C4-2B (cell line): ENCODE measurements around the gene LRP6.

ENCODE experiments used
- H3K27ac ChIP-seq: fragments of 450-650 bp; 2 replicates; pipeline ENCODE4 v1.5.1; 2017
- CTCF ChIP-seq: fragments of 450-650 bp; conservative IDR thresholded peaks from 2 replicates; pipeline ENCODE4 v1.5.1; 2017; ENCODE audit warnings: mild to moderate bottlenecking
- ZFX ChIP-seq: fragments of 450-650 bp; IDR thresholded peaks from 2 replicates; pipeline ENCODE4 v1.6.1; 2017

LRP6 gene

GRCh38 chr12:12181511-12181910 lies 85.3 kb downstream of the LRP6 start:
- no peak for TF ChIP-seq ZFX
- TF ChIP-seq CTCF, result no peak
- no peak overlapping the region for H3K27ac ChIP-seq

- no peak overlapping the region for H3K27ac ChIP-seq
- TF ChIP-seq ZFX (no peak), CTCF (no peak)
These were observed 86.3 kb downstream of the LRP6 start for GRCh38 chr12:12180575-12180974.

GRCh38 chr12:12180136-12180535 lies 86.7 kb downstream of the LRP6 start:
- TF ChIP-seq CTCF (no peak), ZFX (no peak)
- no peak overlapping the region for H3K27ac ChIP-seq

- no peak overlapping the region for H3K27ac ChIP-seq
- TF ChIP-seq CTCF (no peak), ZFX (no peak)
These were observed 88.3 kb downstream of the LRP6 start for GRCh38 chr12:12178559-12178958.

GRCh38 chr12:12176402-12176801 lies 90.4 kb downstream of the LRP6 start:
- TF ChIP-seq ZFX, result no peak
- no peak for TF ChIP-seq CTCF
- H3K27ac ChIP-seq, result no peak overlapping the region

- H3K27ac ChIP-seq, result no peak overlapping the region
These were observed 94.8 kb downstream of the LRP6 start for GRCh38 chr12:12171991-12172511.

GRCh38 chr12:12167847-12168246 lies 99.0 kb downstream of the LRP6 start:
- no peak overlapping the region for H3K27ac ChIP-seq
- TF ChIP-seq ZFX (no peak), CTCF (no peak)

More at GRCh38 chr12:12171991-12172511, 94.8 kb downstream of the LRP6 start:
- TF ChIP-seq ZFX, result no peak
- TF ChIP-seq CTCF, result no peak
